Activated naive CD8-positive, alpha-beta T cell treated with anti-CD3 and anti-CD28 coated beads, Interleukin-2, amount 10 ng/mL, durations not matched to agents 7 days and 5 days (primary cell): ENCODE results near the gene LRRC45. TPM values are rescaled to one million over a fixed set of nuclear protein-coding genes. Genes with fewer than 3 reads are reported as not detected.

Experiments
- ATAC-seq: fragments of 150-1000 bp; cut with Tn5 transposase; one replicate; pipeline ENCODE4 v1.10.0; 2021; ENCODE audit warnings: low read depth, moderate library complexity
- POLR2A ChIA-PET: fragments of 350-600 bp; sonication (Branson Sonifier 250); formaldehyde crosslinking; loops from one replicate; lab custom pipeline; 2021; ENCODE audit warnings: antibody characterized with exemption; lab: Charles Lee
- DNase-seq: peaks from one replicate; pipeline ENCODE4 v3.0.0; 2021
- H3K27ac Mint-ChIP-seq: one replicate; pipeline ENCODE4 v1.8.0; 2022; ENCODE audit warnings: mild to moderate bottlenecking, mixed read lengths
- H3K27me3 Mint-ChIP-seq: one replicate; pipeline ENCODE4 v1.8.0; 2022; ENCODE audit warnings: mild to moderate bottlenecking, moderate library complexity, mixed read lengths
- H3K36me3 Mint-ChIP-seq: one replicate; pipeline ENCODE4 v1.8.0; 2021; ENCODE audit warnings: mild to moderate bottlenecking, mixed read lengths
- H3K4me1 Mint-ChIP-seq: one replicate; pipeline ENCODE4 v1.8.0; 2021; ENCODE audit warnings: mixed read lengths
- H3K4me3 Mint-ChIP-seq: one replicate; pipeline ENCODE4 v1.8.0; 2022; ENCODE audit warnings: mild to moderate bottlenecking, moderate library complexity, mixed read lengths
- H3K9me3 Mint-ChIP-seq: one replicate; pipeline ENCODE4 v1.8.0; 2021; ENCODE audit warnings: mixed read lengths
- total RNA-seq, 2 experiments: library from RNA; stranded (reverse); gene quantifications; one replicate each; pipeline ENCODE4 v1.2.3, GENCODE V29; 2021

The LRRC45 gene
- total RNA-seq, 2 experiments from 2014 or later, result 41.6 to 45.1 TPM

DNA sequence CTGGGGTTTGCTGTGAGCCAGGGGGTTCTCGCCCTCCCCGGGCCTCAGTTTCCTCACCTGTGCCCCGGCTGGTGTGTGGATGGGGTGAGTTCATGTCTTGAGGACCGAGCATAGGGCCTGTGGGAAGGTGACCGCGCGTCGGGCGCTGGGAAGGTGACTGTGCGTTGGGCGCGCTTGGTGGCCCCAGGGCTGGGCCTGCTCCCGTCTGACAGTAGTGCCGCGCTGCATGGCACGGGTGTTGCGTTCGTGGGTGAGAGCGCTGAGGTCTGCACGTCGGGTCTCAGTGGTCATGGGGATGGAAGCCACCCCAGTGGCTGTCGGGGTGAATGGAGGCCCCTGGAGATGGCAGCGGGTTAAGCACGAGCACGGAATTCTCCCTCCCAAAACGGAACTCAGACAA, 36.5 kb upstream of the LRRC45 start:
- H3K27me3 Mint-ChIP-seq, result no peaks in the 10 kb centered on the region
- no peak for DNase-seq
- H3K9me3 Mint-ChIP-seq, result no peaks in the 10 kb centered on the region
- POLR2A ChIA-PET, result no interaction called here
- H3K4me3 Mint-ChIP-seq, result no peak overlapping the region
- no peak overlapping the region for H3K27ac Mint-ChIP-seq
- peaks cover 2% of the 10 kb centered on the region for H3K4me1 Mint-ChIP-seq
- no peak for ATAC-seq
- H3K36me3 Mint-ChIP-seq, result peaks cover 13% of the 10 kb centered on the region

DNA sequence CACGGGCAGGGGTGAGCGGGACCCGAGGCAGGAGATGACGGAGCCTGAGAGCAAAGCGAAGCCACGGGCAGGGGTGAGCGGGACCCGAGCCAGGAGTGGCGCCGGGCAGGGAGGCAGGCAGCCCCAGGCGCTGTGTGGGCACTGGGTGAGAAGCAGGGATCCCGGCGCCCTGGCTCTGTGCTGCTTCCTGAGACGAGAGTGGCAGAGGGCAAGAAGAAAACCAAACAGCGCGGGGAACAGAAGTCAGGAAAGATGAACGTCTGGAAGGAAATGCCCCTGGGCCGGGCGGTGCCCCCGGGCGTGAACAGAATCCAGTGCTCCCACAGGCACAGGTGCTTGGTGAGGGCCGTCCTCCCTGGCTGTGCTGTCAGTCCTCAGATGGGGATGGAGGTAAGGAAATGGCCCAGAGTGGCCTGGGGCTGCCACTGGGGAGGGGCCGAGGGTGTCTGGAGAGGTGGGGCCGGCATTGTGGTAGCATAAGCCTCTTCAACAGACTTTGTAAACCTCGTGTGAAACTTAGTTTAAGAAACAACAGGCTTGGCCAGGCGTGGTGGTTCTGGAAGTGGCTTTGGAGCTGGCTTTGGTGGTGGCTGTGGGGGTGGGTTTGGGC, 35.8 kb upstream of the LRRC45 start:
- no peak for ATAC-seq
- peaks cover 13% of the 10 kb centered on the region for H3K36me3 Mint-ChIP-seq
- H3K4me3 Mint-ChIP-seq, result no peak overlapping the region
- DNase-seq, result no peak
- POLR2A ChIA-PET, result no interaction called here
- H3K9me3 Mint-ChIP-seq, result no peaks in the 10 kb centered on the region
- H3K27me3 Mint-ChIP-seq, result no peaks in the 10 kb centered on the region
- peaks cover 2% of the 10 kb centered on the region for H3K4me1 Mint-ChIP-seq
- H3K27ac Mint-ChIP-seq, result no peak overlapping the region

DNA sequence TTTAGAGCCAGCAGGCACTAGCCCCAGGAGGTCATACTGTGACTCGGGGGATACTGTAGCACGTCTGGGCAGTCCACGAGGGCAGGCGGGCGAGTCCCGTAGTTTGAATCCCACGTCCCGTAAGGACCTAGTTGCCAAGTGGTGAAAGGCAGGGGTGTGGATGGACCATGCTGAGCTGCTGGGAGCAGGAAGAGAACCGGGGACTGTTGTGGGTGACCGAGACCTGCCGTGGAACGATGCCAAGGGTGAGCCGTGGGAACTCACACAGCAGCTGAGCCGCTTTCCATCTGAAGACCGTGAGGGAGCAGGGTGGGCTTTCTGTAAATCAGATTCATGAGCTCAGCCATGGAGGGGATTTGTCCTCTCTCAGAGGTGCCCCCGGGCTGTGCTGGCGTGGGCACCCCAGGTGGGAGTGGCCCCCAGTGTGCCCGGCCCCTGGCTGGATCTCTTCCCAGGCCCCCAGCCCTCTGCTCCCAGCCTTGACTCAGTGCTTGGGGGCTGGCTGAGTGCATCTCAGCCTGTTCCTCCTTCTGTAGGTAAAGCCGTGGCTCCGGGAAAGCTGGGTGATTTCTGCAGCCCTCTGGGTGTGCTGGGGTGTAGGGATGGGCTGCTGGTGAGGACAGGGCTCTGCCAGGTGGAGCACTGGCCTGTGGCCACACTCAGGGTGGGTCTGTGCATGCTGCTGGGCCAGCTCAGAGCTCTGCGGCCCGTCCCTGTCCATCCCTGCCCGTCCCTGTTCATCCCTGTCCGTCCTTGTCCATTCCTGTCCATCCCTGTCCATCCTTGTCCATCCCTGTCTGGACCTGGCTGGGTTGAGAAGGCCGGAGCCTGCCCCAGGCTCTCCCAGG, 32.0 kb upstream of the LRRC45 start:
- H3K27me3 Mint-ChIP-seq, result no peaks in the 10 kb centered on the region
- DNase-seq (no peak), ATAC-seq (no peak)
- peaks cover 3% of the 10 kb centered on the region for H3K36me3 Mint-ChIP-seq
- POLR2A ChIA-PET, result no interaction called here
- H3K27ac Mint-ChIP-seq, result no peak overlapping the region
- no peaks in the 10 kb centered on the region for H3K9me3 Mint-ChIP-seq
- no peak overlapping the region for H3K4me3 Mint-ChIP-seq
- H3K4me1 Mint-ChIP-seq, result peaks cover 2% of the 10 kb centered on the region

DNA sequence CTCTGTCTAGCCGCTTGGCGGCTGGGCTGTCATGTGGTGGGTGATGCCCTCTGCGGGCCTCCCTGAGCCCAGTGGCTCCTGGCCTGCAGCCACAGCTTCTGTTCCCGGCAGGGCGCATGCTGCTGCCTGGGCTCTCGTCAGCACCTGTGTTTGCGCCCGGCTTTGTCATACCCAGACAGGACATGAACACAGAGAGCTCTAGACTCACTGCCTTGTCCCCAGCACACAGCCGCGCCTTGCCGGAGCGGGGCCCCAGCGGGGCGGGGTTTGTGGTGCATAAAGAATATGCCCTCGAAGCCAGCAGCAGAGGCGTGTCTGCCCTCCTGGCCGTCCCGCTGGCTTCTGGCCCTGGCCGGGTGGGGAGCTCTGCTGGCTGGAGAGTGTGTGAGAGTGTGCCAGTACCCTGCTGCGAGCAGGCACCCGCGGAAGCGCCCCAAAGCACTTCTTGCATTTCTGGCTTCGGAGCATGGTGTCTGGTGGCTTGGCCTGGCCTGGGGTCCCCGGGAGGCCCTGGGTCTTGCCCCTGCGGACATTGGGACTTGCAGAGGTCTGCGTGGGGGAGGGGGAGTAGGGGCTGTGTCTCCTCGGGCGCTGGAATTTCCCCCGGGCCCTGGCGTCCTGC, 31.3 kb upstream of the LRRC45 start:
- no peaks in the 10 kb centered on the region for H3K27me3 Mint-ChIP-seq
- no peaks in the 10 kb centered on the region for H3K9me3 Mint-ChIP-seq
- no peaks in the 10 kb centered on the region for H3K36me3 Mint-ChIP-seq
- H3K4me3 Mint-ChIP-seq, result no peak overlapping the region
- POLR2A ChIA-PET, result no interaction called here
- ATAC-seq (no peak), DNase-seq (no peak)
- H3K27ac Mint-ChIP-seq, result no peak overlapping the region
- H3K4me1 Mint-ChIP-seq, result no peaks in the 10 kb centered on the region

DNA sequence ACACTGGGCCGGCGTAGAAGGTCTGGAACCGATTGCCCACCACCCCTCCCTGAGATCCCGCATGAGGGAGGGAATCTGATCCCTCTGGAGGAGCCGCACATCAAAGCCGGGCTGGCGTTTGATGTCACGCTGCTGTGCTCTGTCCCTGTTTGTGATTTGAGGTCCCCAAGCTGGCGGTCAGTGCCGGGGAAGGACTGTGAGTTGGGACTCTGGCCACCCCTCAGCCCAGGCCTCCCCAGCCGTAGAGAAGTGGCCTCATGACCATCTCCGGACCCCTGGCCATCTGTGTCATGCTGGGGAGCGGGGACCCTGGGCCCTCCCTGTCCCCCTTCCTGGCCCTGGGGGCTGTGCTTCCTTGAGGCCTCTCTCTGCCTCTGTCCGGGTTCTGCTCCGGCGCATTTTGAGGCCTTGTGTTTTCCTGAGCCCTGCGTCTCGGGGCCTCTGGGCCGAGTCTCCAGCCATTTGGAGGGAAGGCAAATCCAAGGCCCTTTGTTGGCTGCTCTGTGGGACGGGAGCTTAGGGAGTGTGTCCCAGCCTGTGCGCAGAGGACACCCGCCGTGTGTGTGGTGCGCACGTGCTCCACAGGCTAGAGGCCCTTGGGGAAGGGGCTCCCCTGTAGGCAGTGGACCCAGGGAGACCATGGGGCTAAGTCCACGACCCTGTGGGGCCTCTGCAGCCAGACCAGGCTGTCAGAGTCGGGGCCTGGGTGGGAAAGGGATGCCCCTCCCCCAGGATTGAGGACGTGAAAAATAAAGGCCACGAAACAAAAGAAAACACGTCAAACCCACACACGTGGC, 30.6 kb upstream of the LRRC45 start:
- Mint-ChIP-seq H3K4me3 (no peak overlapping the region), H3K9me3 (no peaks in the 10 kb centered on the region), H3K27ac (no peak overlapping the region), H3K4me1 (no peaks in the 10 kb centered on the region), H3K27me3 (no peaks in the 10 kb centered on the region), H3K36me3 (no peaks in the 10 kb centered on the region)
- ATAC-seq (no peak), DNase-seq (no peak)
- POLR2A ChIA-PET, result no interaction called here

DNA sequence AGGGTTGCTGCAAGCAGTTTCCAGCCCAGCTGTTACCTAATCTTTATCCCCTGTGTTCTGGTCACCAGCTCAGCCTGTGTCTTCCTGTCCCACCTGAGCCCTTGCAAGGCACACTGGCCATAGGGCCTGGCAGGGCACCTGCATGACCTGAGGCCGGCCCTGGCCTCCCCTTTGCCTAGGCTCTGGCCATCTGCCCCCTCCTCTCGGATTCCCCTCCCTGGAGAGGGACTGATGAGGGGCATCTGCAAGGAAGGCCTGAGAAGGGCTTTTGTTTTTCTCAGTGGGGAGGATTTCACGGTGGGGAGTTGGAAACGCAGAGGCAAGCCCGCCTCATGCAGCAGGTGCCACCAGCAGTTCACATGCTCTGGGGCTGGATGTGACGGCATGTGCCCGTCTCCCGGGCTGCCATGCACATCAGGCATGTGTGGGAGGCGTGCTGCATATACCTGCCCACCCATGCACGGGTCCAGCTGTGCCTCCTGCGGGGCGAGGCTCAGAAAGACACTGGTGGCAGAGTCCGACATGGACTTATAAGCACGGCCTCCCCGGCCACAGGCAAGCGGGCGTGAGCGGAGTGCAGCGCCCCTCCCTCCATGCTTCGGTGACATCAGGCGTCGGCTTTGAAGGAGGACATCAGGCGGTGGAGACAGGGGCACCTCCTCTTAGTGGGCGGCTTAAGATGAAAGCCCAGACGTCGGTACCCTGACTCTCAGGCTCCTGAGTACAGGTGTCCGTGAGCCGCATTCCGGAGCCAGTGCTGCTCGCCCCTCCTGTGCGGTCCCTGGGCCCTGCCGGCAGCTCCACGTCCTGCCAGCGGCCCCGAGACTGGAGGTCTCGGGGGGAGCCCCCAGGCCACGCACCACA, 29.1 kb upstream of the LRRC45 start:
- Mint-ChIP-seq H3K27ac (no peak overlapping the region), H3K4me1 (no peaks in the 10 kb centered on the region), H3K36me3 (no peaks in the 10 kb centered on the region), H3K27me3 (no peaks in the 10 kb centered on the region), H3K4me3 (no peak overlapping the region), H3K9me3 (no peaks in the 10 kb centered on the region)
- POLR2A ChIA-PET, result no interaction called here
- ATAC-seq (no peak), DNase-seq (no peak)

DNA sequence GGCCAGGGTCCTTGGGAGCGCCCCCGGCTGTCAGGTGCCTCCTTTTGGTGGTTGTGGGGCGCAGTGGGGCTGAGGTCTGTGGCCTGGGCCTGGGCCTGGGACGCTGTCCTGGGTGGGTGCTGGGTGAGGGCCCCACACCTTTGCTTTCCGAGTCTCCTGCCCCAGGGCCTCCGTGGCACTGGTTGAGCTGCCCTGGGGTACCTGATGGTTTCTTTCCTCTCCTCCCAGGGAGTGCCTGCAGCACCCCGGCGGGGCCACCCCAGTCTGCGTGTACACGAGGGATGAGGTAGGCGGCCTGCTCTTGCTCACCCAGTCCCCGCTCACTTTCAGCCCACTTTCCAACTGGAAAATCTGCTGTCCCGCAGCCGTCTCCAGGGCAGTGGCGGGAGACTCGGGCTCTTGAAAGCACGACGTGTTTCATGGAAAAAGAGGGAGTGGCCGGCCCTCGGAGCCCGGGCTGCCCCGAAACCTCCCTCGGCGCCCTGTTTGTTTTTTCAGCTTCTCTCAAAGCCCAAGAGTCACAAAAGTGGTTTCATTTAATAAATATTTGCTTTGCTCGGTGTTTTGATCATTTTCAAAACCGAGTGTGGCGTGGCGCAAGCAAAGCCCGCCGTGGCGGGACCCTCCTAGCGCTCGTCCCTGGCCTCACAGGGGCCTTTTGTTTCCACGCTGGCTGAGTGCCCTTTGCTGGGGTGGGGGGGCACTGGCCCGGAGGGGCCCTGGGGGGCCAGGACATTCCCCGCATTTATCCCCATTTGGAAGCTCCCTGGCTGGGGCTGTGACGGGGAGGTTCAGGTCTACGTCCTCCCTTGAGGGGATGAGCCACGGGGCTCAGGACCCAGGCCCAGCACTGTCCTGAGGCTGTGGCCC, 28.3 kb upstream of the LRRC45 start:
- Mint-ChIP-seq H3K4me1 (no peaks in the 10 kb centered on the region), H3K36me3 (no peaks in the 10 kb centered on the region), H3K27ac (no peak overlapping the region), H3K27me3 (no peaks in the 10 kb centered on the region), H3K9me3 (no peaks in the 10 kb centered on the region), H3K4me3 (no peak overlapping the region)
- ATAC-seq (no peak), DNase-seq (no peak)
- POLR2A ChIA-PET, result no interaction called here

DNA sequence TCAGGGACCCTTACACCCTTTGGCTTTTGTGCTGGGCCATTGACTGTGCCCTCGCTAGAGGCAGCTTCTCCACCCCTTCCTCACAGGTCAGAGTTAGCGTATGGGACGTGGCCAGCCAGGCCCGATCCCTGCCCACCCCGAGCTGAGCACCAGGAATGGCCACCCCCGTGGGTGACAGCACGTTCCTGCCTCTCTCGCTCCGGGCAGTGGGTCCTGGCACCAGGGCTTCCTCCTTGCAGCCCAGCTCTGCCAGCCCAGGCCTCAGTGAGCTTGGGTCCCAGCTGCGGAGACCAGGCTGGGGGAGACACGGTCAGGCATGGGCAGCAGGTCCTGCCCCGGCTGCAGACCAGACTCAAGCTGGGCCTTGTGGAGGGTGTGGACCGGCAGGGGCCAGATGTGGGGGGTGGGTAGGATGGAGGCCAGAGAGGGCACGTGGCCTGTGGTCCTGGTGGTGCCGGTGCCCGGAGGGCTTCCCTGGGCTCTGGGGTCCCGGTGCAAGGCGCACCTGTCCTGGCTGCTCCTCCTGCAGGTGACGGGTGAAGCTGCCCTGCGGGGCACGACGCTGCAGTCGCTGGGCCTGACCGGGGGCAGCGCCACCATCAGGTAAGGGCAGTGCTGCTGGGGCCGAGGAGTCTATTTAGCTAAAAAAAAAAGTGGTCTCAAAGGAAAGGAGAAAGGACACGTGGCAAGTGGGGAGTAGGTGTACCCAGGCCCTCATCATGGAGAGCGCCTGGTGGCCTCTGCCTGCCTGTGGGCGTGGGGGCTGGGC, 27.5 kb upstream of the LRRC45 start:
- POLR2A ChIA-PET, result interaction anchor here (0.6 kb wide), 1 partner anchor 36 kb away, joined by 3 read pairs; no protein-coding TSS in a partner anchor

DNA sequence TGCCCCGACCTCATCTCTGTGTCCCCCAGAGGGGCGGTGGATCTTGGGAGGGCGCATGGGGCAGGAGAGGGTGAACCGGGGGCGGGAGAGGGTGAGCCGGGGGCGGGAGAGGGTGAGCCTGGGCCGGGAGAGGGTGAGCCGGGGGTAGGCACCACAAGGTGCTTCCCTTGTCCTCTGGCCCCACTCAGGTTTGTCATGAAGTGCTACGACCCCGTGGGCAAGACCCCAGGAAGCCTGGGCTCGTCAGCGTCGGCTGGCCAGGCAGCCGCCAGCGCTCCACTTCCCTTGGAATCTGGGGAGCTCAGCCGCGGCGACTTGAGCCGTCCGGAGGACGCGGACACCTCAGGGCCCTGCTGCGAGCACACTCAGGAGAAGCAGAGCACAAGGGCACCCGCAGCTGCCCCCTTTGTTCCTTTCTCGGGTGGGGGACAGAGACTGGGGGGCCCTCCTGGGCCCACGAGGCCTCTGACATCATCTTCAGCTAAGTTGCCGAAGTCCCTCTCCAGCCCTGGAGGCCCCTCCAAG, 26.8 kb upstream of the LRRC45 start:
- no peaks in the 10 kb centered on the region for H3K4me1 Mint-ChIP-seq
- no peak overlapping the region for H3K27ac Mint-ChIP-seq
- DNase-seq (no peak), ATAC-seq (no peak)
- no peaks in the 10 kb centered on the region for H3K36me3 Mint-ChIP-seq
- no peaks in the 10 kb centered on the region for H3K27me3 Mint-ChIP-seq
- POLR2A ChIA-PET, result interaction anchor here (1.0 to 1.2 kb wide), 2 partner anchors 26 to 34 kb away, joined by 3 to 6 read pairs; partner anchors contain the start of gene CENPX
- no peaks in the 10 kb centered on the region for H3K9me3 Mint-ChIP-seq
- no peak overlapping the region for H3K4me3 Mint-ChIP-seq

More for the DNA sequence above, 27.5 kb upstream of the LRRC45 start:
- H3K4me3 Mint-ChIP-seq, result no peak overlapping the region
- no peaks in the 10 kb centered on the region for H3K9me3 Mint-ChIP-seq
- H3K4me1 Mint-ChIP-seq, result no peaks in the 10 kb centered on the region
- H3K36me3 Mint-ChIP-seq, result no peaks in the 10 kb centered on the region
- DNase-seq (no peak), ATAC-seq (no peak)
- no peaks in the 10 kb centered on the region for H3K27me3 Mint-ChIP-seq
- H3K27ac Mint-ChIP-seq, result no peak overlapping the region

DNA sequence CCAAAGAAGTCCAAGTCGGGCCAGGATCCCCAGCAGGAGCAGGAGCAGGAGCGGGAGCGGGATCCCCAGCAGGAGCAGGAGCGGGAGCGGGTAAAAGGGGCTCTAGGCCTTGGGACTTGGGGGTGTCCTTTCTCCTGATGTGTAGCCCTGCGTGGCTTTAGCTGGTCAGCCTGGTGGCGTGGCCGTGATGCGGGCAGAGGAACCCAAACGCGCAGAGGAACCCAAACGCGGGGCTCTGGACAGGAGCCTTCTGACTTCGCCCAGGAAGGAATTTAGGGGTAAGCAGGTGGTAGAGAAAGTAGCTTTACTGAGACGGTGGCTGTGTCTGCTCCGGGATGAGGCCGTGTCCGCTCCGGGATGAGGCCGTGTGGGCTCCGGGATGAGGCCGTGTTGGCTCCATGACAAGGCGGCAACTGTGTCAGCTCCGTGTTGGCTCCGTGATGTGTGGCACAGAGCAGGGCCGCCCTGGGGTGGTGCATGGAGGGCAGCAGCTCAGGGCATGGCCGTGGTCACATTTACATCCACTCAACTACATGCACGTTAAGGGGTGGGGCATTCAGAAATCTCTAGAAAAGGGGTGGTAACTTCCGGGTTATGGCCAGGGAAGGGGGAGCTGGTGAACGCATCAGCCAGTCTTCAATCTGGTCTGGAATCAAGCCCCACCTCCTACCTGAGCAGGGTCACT, 26.2 kb upstream of the LRRC45 start:
- Mint-ChIP-seq H3K36me3 (no peaks in the 10 kb centered on the region), H3K4me1 (no peaks in the 10 kb centered on the region), H3K27me3 (no peaks in the 10 kb centered on the region), H3K9me3 (no peaks in the 10 kb centered on the region), H3K27ac (no peak overlapping the region), H3K4me3 (no peak overlapping the region)
- ATAC-seq (no peak), DNase-seq (no peak)
- POLR2A ChIA-PET, result interaction anchor here (0.6 to 1.2 kb wide), 3 partner anchors 25 to 55 kb away, joined by 3 to 6 read pairs (median 3); partner anchors contain the start of gene CENPX

DNA sequence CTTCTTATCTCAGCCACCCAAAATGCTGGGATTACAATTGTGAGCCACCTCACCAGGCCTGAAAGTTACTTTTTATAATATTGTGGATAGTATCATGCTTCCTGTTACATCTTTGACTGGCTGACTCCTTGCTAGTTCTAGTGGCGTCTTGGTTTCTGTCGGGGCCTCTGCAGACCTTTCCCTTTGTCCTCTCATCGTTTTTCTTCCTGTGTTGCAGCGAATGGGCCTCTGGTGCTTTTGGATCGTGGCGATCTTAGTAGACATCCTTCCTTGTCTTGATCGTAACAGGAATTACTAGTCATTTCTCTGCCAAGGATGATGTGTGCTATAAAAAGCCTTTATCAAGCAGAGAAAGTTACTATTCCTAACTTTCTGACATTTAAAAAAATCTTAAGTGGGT, 24.9 kb upstream of the LRRC45 start:
- ATAC-seq (no peak), DNase-seq (no peak)
- H3K9me3 Mint-ChIP-seq, result no peaks in the 10 kb centered on the region
- H3K27me3 Mint-ChIP-seq, result no peaks in the 10 kb centered on the region
- POLR2A ChIA-PET, result no interaction called here
- H3K4me1 Mint-ChIP-seq, result no peaks in the 10 kb centered on the region
- H3K27ac Mint-ChIP-seq, result no peak overlapping the region
- H3K4me3 Mint-ChIP-seq, result no peak overlapping the region
- H3K36me3 Mint-ChIP-seq, result no peaks in the 10 kb centered on the region
